Endodermal cell (in vitro differentiated cells): ENCODE data around the gene MAP1LC3A. TPM values are rescaled to one million over a fixed set of nuclear protein-coding genes. Genes with fewer than 3 reads are reported as not detected.
A peak's percentile ranks its signal among the peaks of the same experiment; 100 is the strongest.

Source experiments
- DNase-seq: peaks from one replicate; pipeline ENCODE4 v3.0.0-alpha.2; 2017
- H3K27ac ChIP-seq: 2 replicates; pipeline ENCODE4 v1.5.1; 2013; ENCODE audit warnings: mild to moderate bottlenecking, low read depth, low read length, moderate library complexity
- H3K27me3 ChIP-seq: 2 replicates; pipeline ENCODE4 v1.6.1; 2013; ENCODE audit warnings: mild to moderate bottlenecking, low read length, moderate library complexity; ENCODE audit not compliant: insufficient read depth, control insufficient read depth, poor library complexity, severe bottlenecking
- H3K36me3 ChIP-seq: 2 replicates; pipeline ENCODE4 v1.7.0; 2013; ENCODE audit warnings: mild to moderate bottlenecking, low read length, moderate library complexity; ENCODE audit not compliant: control insufficient read depth, insufficient read depth
- H3K4me1 ChIP-seq: one replicate; pipeline ENCODE4 v1.7.0; 2013; ENCODE audit warnings: low read length; ENCODE audit not compliant: control insufficient read depth, insufficient read depth
- H3K4me3 ChIP-seq: 2 replicates; pipeline ENCODE4 v1.5.1; 2013; ENCODE audit warnings: mild to moderate bottlenecking, low read length, moderate library complexity
- H3K9ac ChIP-seq: 2 replicates; pipeline ENCODE4 v1.6.1; 2013; ENCODE audit warnings: mild to moderate bottlenecking, low read length, moderate library complexity; ENCODE audit not compliant: poor library complexity, severe bottlenecking; ENCODE audit errors: extremely low read depth
- H3K9me3 ChIP-seq: 2 replicates; pipeline ENCODE4 v1.6.1; 2013; ENCODE audit warnings: mild to moderate bottlenecking, low read length, moderate library complexity; ENCODE audit not compliant: control insufficient read depth
- H3K27ac Mint-ChIP-seq: 2 replicates; pipeline ENCODE4 v1.8.0; 2020; ENCODE audit warnings: mixed read lengths
- H3K27me3 Mint-ChIP-seq: 2 replicates; pipeline ENCODE4 v1.8.0; 2021; ENCODE audit warnings: mild to moderate bottlenecking, mixed read lengths; ENCODE audit not compliant: insufficient read depth
- H3K36me3 Mint-ChIP-seq: 2 replicates; pipeline ENCODE4 v1.8.0; 2020; ENCODE audit warnings: low read depth, mixed read lengths
- H3K4me1 Mint-ChIP-seq: 2 replicates; pipeline ENCODE4 v1.8.0; 2020; ENCODE audit warnings: mixed read lengths
- H3K4me3 Mint-ChIP-seq: 2 replicates; pipeline ENCODE4 v1.8.0; 2020; ENCODE audit warnings: mild to moderate bottlenecking, moderate library complexity, mixed read lengths
- H3K9me3 Mint-ChIP-seq: 2 replicates; pipeline ENCODE4 v1.8.0; 2020; ENCODE audit warnings: mild to moderate bottlenecking, mixed read lengths
- CTCF ChIP-seq: fragments of 200-600 bp; sonication (generic); conservative IDR thresholded peaks from 2 replicates; pipeline ENCODE4 v1.5.0; 2021; ENCODE audit warnings: antibody characterized with exemption, mild to moderate bottlenecking
- WGBS, 2 experiments: methylation state at CpG; one replicate each; pipeline versions ENCODE4 v1.1.5 to v1.1.7; 2013; ENCODE audit warnings: missing lambda C conversion rate in 2 of 2, mixed read lengths in 1 of 2; ENCODE audit not compliant: insufficient coverage in 1 of 2, insufficient read length in 1 of 2; 5-methylcytosine and 5-hydroxymethylcytosine counted together
- total RNA-seq, 2 donors: library from RNA; stranded (reverse); fragmentation: NEBNext Ultra II Directional in 1 of 2; extraction: Animal tissue kit (Norgen Biotek cat#: 25700) in 1 of 2; gene quantifications; 2 replicates in 1 of 2; 3 replicates in 1 of 2; pipeline ENCODE4 v1.2.1, GENCODE V29; 2021

The MAP1LC3A gene
- total RNA-seq, 2 donors from 2014 or later, result 19.0 to 41.6 TPM

DNA sequence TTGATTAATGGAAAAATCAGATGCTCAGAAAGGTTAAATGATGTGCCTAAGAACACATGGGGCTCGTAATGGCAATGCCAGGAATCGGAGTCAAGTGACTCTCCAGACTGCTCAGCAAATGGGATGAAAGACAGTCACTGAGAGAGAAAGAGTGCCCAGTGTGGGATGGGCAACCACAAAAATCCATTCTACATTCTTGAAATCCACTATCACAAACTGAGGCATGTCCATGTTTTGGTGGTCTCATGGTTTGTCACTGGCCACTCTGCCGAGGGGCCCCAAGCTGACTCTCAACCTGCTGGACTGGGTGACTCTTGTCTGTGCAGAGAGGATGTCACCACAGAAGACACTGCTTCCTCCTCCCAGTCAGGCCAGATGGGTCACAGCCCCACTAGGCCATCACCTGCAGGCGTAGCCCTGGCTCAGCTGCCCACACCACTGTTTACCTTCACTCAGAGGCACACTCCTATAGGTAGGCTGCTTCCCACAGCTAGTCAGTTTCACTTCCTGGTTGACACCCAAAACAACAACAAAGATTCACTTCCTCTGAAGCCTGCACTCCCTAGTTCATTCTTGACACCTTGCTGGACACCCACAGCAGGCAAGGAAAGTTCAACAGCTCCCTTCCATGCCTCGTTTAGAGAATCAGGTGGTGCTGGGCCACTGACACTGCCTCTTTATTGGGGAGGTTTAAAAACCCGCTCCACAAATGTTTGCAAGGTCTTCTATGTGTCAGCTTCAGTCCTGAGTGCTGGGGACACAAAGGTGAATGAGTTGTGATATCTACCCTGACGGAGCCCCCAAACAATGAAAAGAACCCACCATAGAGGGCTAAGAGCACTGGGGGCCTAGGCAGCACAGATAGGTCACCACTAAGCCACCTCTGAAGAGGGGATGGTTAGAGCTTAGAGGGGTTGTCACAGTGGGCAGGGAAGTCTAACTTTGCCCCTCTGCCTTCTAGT lies 21.7 kb downstream of the MAP1LC3A start:
- Histone ChIP-seq H3K4me3 (no peak overlapping the region), H3K4me1 (no peaks in the 10 kb centered on the region), H3K27ac (no peak overlapping the region), H3K9me3 (no peaks in the 10 kb centered on the region), H3K27me3 (no peaks in the 10 kb centered on the region), H3K9ac (no peak overlapping the region), H3K36me3 (peaks cover 19% of the 10 kb centered on the region)
- H3K27me3 Mint-ChIP-seq, result no peaks in the 10 kb centered on the region
- no peak overlapping the region for H3K27ac Mint-ChIP-seq
- DNase-seq, result no peak
- 95 to 97% methylated on average over 5 to 7 of the region's 7 CpGs for WGBS, 2 experiments
- H3K4me1 Mint-ChIP-seq, result no peaks in the 10 kb centered on the region
- no peaks in the 10 kb centered on the region for H3K9me3 Mint-ChIP-seq
- H3K36me3 Mint-ChIP-seq, result peaks cover 29% of the 10 kb centered on the region
- no peak overlapping the region for H3K4me3 Mint-ChIP-seq
- TF ChIP-seq CTCF, result no peak

DNA sequence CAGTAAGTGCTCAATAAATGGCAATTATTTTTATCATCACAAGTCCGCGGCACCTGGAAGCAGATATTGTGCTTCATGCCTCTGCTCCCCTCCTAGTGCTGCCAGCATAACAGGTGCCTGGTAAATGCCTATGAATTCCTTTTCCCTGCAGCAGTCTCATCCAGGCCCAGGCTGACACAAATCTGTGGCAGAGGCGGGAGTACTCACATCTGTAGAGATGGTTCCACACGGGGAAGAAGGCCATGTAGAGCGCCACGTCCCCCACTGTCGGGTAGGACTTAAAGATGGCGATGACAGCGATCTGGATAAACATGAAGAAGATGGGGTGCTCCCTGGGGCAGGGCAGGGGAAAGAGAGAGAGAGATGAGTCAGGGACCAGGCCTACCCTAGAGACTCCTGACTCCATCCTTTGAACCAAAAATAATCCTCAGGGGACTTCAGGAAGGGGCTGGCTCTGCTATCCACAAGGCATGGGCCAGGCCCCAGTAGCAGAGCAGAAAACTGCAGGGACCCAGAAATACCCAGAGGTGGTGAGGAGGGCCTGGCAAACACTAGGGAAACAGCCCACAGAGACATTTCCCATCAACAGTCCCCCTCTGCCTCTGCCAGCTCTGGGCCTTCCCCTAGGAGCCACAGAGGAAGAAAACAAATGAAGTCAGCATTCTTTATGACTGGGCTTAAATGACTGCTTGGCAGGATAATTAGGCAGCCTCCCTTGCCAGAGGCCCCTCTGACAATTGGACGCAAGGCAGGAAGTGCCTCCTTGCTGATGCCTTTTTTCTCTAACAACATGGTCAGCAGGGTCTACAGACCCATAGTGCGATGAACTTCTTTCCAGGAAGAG lies 23.0 kb downstream of the MAP1LC3A start:
- Mint-ChIP-seq H3K4me3 (no peak overlapping the region), H3K36me3 (peaks cover 31% of the 10 kb centered on the region), H3K27ac (peak overlapping the region; percentile 16), H3K4me1 (peaks cover 5% of the 10 kb centered on the region), H3K9me3 (no peaks in the 10 kb centered on the region), H3K27me3 (no peaks in the 10 kb centered on the region)
- Histone ChIP-seq H3K9me3 (no peaks in the 10 kb centered on the region), H3K9ac (no peak overlapping the region), H3K27me3 (no peaks in the 10 kb centered on the region), H3K27ac (no peak overlapping the region), H3K36me3 (peaks cover 24% of the 10 kb centered on the region), H3K4me1 (no peaks in the 10 kb centered on the region), H3K4me3 (no peak overlapping the region)
- TF ChIP-seq CTCF, result no peak
- WGBS, 2 experiments, result 96 to 99% methylated on average over 10 to 11 of the region's 11 CpGs
- no peak for DNase-seq

DNA sequence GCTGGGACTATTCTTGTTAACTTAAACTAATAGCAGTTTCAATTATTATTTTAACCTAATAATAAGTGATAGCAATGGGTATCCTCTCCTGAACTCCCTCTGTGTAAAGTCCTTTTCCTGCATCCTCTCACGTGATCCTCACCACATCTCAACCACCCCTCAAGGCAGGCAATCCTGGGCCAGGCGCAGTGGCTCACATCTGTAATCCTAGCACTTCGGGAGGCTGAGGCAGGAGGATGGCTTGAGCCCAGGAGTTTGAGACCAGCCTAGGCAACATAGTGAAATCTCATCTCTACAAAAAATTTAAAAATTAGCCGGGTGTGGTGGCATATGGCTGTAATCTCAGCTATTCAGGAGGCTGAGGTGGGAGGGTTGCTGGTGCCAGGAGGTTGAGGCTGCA lies 23.7 kb downstream of the MAP1LC3A start:
- H3K9me3 ChIP-seq, result no peaks in the 10 kb centered on the region
- WGBS, 2 experiments, result 92 to 94% methylated on average over 2 to 4 of the region's 4 CpGs
- H3K9ac ChIP-seq, result no peak overlapping the region

More for the DNA sequence above, 23.7 kb downstream of the MAP1LC3A start:
- peaks cover 33% of the 10 kb centered on the region for H3K36me3 Mint-ChIP-seq
- H3K27me3 Mint-ChIP-seq, result no peaks in the 10 kb centered on the region
- TF ChIP-seq CTCF, result no peak
- Histone ChIP-seq H3K27me3 (no peaks in the 10 kb centered on the region), H3K4me1 (no peaks in the 10 kb centered on the region), H3K27ac (no peak overlapping the region), H3K36me3 (peaks cover 30% of the 10 kb centered on the region), H3K4me3 (no peak overlapping the region)
- no peak overlapping the region for H3K4me3 Mint-ChIP-seq
- H3K27ac Mint-ChIP-seq, result no peak overlapping the region
- H3K9me3 Mint-ChIP-seq, result no peaks in the 10 kb centered on the region
- DNase-seq, result no peak
- H3K4me1 Mint-ChIP-seq, result peaks cover 6% of the 10 kb centered on the region
